GM10248 (cell line): ENCODE data around the gene CNOT1.
A peak's percentile ranks its signal among the peaks of the same experiment; 100 is the strongest.

ENCODE experiments used
- CTCF ChIA-PET: fragments of 300-600 bp; sonication (Branson Sonifier 250); formaldehyde crosslinking; extraction: SDS; loops from one replicate; lab custom pipeline; 2021; ENCODE audit warnings: antibody characterized with exemption; lab: Yijun Ruan, JAX
- POLR2A ChIA-PET: fragments of 350-650 bp; sonication (Branson Sonifier 250); formaldehyde crosslinking; extraction: SDS; loops from one replicate; lab custom pipeline; 2020; ENCODE audit warnings: antibody characterized with exemption; lab: Yijun Ruan, JAX
- DNase-seq: peaks from one replicate; pipeline ENCODE4 v3.0.0; 2012; ENCODE audit errors: extremely low spot score
- CTCF ChIP-seq: IDR thresholded peaks from 2 replicates; pipeline ENCODE4 v1.5.1; 2012; ENCODE audit warnings: mild to moderate bottlenecking, low read depth; ENCODE audit errors: extremely low read depth, missing control alignments, control extremely low read depth

Gene CNOT1

GRCh38 chr16:58497935-58498334 lies 131.7 kb downstream of the CNOT1 start:
- no peak for TF ChIP-seq CTCF
- POLR2A ChIA-PET: no interaction called here
- CTCF ChIA-PET: interaction anchor here (1.0 to 3.9 kb wide), 2 partner anchors 11 to 12 kb away, joined by 4 to 21 read pairs; no protein-coding TSS in a partner anchor
- DNase-seq: no peak

DNA sequence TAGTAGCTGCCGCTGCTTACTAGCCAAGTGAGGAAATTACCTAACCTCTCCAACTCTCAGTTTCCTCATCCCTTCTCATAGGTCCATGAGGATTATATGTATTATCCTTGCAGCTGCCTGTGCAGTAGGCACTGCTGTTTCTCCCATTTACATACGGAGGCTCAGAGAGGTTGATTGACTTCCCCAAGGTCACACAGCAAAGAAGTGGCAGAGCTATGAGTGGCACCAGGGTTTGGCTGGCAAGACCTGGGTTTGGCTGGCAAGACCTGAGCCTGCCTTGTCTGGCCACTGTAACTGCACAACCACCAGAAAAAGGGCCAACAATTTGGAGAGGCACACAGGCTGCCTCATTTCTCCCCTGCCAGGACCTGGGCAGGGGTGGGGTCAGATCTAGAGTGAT lies 132.2 kb downstream of the CNOT1 start:
- ChIA-PET CTCF (interaction anchor here (1.0 to 7.4 kb wide), 3 partner anchors 11 to 161 kb away, joined by 4 to 57 read pairs (median 21); no protein-coding TSS in a partner anchor), POLR2A (no interaction called here)
- DNase-seq: no peak
- TF ChIP-seq CTCF: no peak

- DNase-seq: no peak
- no peak for TF ChIP-seq CTCF
These were observed 133.9 kb downstream of the CNOT1 start for GRCh38 chr16:58495521-58496331.

GRCh38 chr16:58494981-58495520 lies 134.6 kb downstream of the CNOT1 start:
- ChIA-PET POLR2A (no interaction called here), CTCF (interaction anchor here (0.8 to 7.4 kb wide), 12 partner anchors 8 to 166 kb away, joined by 3 to 57 read pairs (median 4); partner anchors contain the start of gene GINS3)
- TF ChIP-seq CTCF: peak; percentile 43
- DNase-seq: peak; percentile 89

More at GRCh38 chr16:58495521-58496331, 133.9 kb downstream of the CNOT1 start:
- ChIA-PET CTCF (interaction anchor here (0.8 to 7.4 kb wide), 10 partner anchors 9 to 166 kb away, joined by 3 to 57 read pairs (median 4); no protein-coding TSS in a partner anchor), POLR2A (no interaction called here)

DNA sequence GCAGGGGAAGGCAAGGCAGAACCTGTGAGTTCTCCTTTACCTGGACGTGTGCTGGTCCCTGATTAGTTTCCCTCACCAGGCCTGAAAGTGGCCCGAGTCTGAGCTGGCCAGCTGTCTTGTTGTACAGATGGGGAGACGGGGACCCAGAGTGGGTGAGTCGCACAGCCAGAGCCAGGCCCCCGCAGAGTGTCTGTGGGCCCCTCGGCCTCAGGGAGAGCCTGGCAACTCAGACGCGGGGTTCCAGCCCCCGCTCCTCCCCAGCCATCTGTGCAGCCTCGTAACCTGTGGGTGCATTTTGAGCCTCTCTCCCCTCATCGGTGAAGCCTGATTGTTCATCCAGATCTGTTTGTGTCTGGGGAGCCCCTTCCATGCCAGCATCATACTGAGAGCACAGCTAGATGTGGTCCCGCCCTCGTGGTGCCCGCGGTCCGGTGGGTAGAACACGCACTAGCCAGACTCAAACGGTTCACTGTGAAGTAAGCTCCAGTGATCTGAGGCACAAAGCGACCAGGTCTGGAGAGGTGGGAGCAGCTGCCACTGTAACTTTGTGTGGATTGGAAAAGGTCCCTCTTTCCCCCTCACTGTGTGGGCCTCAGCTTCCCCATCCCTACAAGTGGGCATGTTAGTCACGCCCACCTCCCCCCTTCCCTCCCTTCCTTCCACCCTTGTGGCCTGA lies 135.7 kb downstream of the CNOT1 start:
- POLR2A ChIA-PET: no interaction called here
- no peak for DNase-seq
- CTCF ChIA-PET: interaction anchor here (1.1 to 7.4 kb wide), 8 partner anchors 7 to 168 kb away, joined by 3 to 57 read pairs (median 5); partner anchors contain the start of gene GINS3
- no peak for TF ChIP-seq CTCF

DNA sequence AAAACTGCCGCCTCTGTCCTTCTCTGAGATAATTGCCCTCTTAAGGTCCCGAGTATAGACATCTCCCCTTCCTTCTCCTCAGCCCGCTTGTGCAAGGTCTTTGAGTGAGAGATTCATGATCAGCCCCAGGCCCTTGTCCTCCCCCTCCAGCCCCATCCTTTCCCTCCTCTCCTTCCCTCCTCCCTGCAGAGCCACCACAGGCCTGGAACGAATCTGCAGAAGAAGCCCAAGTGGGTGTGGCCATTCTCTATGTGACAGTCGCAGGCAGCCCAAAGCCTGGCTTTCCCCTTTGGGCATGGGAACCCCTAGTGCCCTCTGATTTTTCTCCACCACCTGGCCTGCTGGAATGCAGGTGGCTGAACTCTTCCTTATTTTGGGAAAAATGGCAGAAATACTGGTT lies 136.9 kb downstream of the CNOT1 start:
- ChIA-PET CTCF (interaction anchor here (1.3 to 7.4 kb wide), 3 partner anchors 157 to 169 kb away, joined by 3 to 57 read pairs (median 13); no protein-coding TSS in a partner anchor), POLR2A (no interaction called here)
- DNase-seq: no peak
- no peak for TF ChIP-seq CTCF
